HG02588 (cell line): Measurements from ENCODE around the gene WDR82.

Experiments used
- ATAC-seq: cut with Tn5 transposase; IDR thresholded peaks from one replicate; pipeline ENCODE4 v1.9.1; 2021; ENCODE audit warnings: mild to moderate bottlenecking, moderate library complexity; ENCODE audit not compliant: unreplicated experiment

The WDR82 gene, protein sequence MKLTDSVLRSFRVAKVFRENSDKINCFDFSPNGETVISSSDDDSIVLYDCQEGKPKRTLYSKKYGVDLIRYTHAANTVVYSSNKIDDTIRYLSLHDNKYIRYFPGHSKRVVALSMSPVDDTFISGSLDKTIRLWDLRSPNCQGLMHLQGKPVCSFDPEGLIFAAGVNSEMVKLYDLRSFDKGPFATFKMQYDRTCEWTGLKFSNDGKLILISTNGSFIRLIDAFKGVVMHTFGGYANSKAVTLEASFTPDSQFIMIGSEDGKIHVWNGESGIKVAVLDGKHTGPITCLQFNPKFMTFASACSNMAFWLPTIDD

DNA sequence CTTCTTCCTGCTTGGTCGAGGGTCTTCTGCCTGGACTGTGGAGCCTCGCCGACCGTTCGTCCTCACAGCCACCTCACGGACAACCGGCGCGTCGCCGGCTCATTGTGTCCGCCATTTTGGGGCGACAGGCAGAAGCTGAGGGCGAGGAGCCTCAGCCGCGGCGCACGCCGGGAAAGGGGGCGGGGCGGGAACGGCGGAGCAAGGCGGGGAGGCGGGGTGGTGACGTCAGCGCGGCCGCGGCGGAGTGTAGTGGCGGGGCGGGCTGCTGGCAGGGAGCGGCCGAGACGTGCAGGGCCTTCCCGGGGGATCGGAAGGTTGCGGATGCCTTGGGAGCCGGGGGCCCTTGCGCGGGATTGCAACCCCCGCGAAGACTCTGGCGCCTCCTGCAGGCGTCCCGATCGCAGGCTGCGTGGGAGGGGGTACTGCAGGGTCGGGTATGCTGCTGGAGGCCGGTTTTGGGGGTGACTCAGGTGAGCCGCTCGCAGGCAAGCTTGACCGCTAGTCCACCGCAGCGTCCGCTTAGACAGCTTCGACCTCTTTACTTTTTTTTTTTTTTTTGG is at the start of gene WDR82:
Gene WDR82 (minus strand): TSS at position 140 of the 560 bp plus-strand sequence. CDS start 288 bp downstream, outside the sequence.
- peak; percentile 79 for ATAC-seq

DNA sequence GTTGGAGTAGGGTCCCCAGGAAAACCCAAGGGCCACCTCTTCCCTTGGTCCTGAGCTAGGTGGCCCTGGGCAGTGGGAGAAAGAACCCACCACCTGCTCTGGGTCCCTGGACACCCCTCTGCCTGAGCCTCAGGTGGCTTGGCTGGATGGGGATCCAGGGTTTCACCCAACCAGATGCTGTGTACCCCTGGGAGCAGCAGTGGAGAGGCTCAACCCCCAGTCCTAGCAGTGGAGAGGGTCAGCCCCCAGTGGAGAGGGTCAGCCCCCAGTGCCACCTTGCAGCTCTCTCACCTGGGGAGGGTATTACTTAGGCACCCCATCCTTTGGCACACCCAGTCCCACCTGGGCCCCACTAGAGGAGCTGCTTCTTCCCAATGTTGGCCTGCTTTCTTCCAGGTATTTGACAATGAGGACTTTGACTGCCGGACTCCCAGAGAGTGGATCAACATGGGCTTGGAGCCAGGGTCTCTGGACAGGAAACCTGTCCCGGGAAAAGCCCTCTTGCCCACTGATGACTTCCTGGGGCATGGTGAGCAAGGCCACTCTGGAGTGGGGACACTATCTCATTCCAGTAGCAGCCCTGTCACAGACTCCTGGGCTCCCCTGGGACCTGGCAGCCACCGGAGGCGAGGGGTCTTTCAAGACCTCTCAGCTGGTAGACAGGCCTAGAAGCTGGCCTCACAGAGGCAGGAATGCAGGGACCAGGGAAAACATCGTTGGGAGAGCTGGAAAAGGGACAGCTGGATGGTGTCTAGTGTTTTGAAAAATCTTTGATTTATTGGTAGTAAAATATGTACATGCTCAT is 49.2 kb upstream of the WDR82 start:
- no peak for ATAC-seq

DNA sequence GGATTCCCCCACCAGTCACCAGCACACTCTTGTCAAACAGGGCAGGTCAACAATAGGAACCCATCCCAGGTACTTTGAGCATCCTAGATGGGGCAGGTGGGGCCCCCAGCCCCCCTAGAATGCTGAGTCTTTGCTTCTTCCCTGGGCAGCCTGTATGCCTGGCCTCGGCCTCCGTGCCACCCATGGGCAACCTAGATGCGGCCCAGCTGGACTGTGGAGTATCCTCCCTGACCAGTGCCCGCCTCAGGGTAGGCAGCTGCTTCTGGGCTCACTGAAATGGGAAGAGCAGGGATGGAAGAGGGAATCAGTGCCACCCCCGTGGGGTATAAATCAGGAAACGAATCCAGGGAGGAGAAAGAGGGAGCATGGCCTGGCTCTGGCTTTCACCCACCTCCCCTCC is 48.5 kb upstream of the WDR82 start:
- no peak for ATAC-seq

DNA sequence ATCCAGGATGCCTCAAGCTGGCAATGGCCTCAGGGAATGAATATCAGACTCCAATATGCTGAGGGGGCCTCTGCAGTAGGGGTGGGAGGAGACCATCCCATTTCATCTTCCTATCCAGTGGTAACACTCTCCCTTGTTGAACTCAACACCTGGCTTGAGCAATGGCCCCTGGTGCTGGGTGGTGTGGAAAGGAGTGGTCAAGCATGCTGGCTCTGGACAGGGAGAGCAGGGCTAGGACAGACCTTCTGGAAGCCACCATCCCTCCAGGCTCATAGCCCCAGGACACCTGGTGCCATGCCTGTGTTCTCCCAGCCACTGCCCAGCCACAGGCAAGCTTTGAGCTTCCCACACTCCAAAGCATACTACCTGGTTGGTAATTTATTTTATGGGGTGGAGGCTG is 47.2 kb upstream of the WDR82 start:
- no peak for ATAC-seq

DNA sequence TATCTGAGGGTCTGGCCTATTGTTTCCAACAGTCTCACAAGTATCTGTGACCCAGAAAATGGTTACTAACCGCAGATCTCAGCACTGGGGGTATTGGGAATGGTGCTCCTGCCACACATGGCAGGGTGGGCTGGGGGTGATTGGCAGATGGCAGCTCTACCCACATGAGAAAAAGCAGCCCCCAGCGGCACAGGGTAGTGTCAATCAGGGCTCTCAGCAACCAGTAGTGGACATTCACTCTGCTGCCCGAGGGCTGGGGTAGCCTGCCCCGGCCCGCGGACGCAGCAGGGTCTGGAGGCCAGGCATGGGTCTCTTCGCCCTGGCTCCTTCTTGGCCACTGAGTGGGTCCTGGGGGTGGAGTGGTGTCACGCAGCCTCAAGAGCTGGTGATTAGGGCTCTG is 46.2 kb upstream of the WDR82 start:
- no peak for ATAC-seq

DNA sequence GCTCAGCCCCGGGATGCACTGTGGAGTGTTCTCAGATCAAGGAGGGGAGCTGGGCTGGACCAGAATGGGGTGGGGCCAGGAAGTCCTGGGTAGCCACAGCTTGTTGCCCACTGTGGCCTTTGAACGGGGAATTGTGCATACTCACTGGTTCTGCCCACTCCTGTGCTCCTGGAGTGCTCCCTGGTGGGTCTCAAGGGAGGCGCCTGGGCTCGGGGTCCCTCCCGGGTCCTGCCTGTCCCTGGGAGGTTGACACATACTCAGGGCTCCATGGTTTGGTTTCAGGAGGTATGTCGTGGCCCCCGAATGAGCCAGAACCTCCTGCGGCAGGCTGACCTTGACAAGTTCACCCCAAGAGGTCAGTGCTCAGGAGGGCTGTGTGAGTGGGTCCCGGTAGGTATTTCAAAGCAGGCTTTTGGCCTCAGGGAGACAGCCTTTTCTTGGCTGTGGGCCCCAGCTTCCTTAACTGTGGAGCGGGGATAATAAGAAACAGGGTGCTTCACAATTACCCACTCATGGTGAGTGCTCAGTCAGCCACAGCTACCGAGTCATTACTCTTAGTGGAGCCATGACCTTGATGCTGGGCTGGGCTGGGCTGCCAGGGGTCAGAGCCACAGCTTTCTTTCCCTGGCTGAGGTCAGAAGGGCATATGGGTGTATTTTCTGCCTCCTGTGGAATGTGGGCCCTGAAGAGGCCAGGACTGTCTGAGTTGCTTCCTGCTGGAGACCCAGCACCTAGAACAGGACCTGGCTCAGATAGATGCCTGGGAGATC is 45.3 kb upstream of the WDR82 start:
- no peak for ATAC-seq

DNA sequence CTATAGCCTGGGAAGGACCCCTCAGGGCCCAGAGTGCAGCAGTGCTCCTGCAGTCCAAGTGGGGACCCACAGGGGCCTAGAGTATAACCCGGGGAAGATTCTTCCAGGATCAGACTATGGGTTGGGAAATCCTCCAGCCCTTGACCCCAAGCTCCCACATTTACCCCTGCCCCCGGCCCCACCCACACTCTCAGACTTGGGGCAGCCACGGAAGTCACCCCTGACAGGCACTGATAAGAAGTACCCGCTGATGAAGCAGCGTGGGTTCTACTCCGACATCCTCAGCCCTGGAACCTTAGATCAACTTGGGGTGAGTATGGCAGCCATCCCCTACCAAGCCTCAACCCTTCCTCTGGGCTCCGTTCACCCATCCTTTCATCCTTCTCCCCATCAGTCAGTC is 44.0 kb upstream of the WDR82 start:
- no peak for ATAC-seq

DNA sequence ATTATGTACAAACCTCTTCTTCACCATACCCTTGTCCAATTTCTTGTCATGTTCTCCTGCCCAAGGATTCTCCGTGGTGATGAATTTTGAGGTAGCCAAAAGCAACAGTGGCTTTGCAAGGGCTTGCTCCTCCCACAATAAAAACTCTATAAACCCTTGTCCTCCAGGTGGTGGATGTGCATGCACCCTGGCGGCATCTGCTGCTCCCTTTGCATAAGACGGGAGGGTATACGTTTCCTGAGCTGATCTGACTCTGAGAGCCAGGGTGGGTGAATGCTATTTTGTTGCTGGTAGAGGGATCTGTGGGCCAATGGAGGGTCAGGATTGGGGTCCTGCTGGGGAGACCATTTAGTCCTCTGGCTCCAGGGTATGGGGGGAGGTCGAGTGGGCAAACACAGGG is 43.0 kb upstream of the WDR82 start:
- ATAC-seq: no peak

DNA sequence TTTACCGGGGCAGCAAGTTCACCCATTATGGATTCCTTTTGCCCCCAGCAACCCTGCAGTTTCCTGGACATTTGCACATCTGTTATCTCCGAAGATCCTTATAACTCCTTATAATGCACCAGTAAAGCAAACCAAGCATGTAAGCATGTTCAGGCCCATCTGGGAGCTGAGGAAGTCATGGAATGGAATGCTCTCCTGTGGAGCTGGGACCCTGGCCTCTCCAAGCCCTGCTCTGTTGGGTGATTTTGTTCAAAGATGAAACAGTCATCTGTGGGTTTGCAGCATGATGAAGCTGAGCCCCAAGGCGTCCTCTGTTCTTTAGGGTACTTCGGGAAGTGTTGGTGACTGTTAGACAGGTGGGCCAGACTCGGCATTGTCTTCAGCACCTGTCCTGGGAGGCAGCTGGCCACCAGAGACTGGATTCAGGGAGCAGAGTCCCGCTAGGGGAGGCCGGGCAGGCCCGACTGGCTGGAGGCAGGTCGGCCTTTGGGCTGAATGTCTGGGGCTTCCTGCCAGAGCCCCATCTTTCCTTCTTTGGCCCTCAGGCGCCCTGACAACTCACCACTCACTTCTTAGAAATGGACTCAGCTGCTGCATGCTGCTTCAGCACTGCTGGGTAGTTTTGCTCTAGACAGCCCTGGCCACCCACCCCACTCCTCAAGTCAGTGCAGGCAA is 41.6 kb upstream of the WDR82 start:
- ATAC-seq: no peak

DNA sequence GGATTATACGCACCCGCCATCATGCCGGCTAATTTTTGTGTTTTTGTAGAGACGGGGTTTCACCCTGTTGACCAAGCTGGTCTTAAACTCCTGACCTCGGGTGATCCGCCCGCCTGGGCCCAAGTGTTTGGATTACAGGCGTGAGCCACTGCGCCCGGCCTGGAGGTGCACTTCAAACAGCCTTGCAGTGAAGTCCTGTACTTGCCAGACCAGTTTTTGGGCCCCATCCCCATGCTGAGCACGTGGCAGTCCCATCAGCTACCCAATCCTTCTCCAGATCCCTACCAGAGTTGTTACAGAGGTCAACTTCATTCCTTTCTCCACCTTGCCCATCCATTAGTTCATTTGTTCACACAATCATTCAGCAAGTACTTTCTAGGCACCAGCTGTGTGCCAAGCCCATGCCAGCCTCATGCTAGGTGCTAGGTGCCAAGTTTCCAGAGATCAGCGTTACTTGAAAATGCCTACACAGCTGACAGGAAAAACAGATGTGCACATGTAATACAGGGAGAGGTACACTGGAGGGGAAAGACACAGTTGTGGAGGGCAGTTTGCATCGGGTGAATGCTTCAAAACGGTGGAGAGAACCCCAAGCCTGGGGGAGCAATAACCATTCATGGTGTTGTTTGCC is 39.9 kb upstream of the WDR82 start:
- no peak for ATAC-seq

DNA sequence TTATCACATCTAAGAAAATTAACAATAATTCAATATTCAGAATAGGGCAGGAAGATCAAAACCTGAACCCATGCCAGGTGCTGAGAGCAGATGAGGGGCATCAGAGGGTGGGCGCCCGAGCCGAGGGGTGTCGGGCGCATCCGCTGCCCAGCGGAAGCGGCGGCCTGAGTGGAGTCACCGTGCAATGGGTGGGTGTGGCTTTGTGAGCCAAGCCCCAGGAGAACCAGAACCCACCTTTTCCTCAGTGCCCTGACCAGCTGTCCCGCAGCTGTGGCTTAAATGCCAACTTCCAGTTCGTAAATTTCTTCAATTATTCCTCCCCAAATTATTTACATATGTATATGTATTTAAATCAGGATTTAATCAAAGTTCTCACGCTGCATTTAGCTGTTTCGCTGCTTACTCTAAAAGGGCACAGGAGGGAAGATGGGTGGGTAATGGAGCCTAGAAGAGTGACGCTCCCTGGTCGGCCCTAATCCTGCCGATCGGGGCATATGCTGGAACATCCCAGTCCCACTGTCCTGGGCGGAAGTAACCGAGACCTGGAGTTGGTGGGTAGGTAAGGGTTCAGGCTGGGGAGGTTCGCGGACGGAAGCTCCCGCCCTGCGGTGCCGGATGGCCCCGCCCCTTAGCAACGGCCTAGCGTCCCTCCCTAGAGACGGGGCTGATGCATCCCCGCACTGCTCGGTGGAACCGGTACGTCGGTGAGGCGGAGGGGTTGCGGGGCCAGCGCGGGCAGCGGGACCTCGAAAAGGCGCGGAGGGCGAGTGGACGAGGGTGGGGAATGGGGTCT is 39.0 kb upstream of the WDR82 start:
- ATAC-seq: no peak

DNA sequence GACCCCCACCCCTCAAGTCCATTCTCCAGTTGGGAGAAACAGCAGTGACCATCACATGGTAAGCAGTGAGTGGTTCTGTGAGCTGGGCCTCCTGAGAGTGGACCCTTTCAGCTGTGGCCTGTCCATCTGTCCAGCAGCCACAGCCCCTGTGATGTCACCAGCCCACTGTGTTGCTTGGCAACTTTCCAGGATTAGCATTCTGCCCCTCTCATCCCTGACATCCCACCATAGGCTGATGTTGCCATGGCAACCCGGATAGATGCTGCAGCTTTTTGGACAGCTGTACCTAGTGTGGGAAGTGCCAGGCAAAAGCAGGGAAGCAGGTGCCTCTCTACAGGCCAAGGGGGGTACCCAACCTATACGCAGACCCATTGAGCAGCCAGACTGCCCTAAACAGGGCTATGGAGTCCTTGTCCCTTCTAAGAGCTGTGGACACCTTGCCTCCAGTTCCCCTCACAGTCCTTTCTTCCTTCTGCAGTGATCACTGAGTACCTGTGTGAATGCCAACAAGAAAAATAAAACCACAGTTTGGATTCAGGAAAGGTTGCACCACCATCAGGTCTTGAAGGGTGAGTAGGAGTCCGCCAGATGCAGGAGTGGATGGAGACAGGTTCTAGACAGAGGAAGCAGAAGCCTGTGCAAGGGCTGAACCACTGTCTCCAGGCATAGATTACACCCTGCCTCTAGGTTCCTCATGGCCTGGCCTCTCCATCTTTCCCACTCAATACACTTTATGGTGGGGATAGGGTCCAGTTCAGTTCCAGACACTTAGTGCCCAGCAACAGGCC is 37.7 kb upstream of the WDR82 start, which contains the start of gene DNAH1:
Gene DNAH1 (plus strand): TSS at position 343 of the 788 bp plus-strand sequence. CDS start 6,124 bp downstream, outside the sequence.
- no peak for ATAC-seq

DNA sequence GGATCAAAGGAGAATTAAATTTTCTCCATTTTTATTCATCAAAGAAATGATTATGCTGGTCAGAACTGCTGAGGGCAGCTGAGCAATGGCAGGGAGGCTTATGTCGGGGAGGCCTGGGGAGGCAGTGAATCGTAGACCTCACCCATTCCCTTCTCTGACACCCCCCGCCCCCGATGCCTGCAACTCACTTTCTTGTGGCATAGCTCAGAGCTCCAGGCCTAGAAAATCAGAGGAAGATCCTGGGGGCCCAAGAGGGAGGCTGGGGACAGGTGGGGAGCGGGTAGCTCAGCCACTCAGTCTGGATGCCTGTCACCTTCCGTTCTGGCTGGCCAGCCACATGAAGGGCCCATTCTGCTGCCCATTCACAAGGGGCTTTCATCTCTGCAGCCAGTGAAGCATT is 36.6 kb upstream of the WDR82 start:
- ATAC-seq: no peak

DNA sequence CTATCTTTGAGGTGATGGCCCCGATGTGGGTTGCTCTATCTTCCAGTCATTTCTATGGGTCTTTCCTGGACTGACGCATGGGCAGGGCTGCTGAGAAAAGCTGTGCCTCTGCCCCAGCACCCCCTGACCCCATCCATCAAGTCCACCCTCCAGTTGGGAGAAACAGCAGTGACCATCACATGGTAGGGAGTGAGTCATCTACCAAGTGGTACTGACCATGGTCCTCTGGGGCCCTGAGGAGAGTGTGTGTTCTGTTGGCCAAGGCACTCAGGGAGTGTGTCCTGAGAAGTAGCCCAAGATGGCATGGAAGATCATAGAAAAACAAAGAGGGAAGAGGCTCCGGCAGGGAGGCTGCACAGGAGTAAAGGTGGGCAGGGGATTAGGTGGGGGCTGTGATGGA is 36.0 kb upstream of the WDR82 start:
- no peak for ATAC-seq

DNA sequence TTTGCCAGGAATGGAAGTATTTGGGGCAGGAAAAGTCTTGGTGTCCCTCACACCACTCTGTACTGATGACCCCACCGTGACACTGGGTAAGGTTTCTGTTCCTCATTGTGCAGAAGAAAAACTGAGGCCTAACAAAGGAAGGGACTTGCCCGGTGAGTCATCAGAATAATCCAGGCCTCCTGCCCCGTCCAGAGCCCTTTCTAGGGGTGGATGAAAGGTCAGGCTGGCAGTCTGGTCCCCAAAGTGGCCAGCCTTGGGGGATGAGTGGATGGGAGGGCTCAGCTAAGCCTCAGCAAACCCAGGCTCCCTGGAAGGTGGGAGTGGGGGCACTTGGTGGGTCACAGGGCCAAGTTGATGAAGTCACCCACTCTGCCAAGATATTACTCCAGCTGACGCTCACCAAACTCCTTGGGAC is 35.3 kb upstream of the WDR82 start:
- ATAC-seq: peak; percentile 86

DNA sequence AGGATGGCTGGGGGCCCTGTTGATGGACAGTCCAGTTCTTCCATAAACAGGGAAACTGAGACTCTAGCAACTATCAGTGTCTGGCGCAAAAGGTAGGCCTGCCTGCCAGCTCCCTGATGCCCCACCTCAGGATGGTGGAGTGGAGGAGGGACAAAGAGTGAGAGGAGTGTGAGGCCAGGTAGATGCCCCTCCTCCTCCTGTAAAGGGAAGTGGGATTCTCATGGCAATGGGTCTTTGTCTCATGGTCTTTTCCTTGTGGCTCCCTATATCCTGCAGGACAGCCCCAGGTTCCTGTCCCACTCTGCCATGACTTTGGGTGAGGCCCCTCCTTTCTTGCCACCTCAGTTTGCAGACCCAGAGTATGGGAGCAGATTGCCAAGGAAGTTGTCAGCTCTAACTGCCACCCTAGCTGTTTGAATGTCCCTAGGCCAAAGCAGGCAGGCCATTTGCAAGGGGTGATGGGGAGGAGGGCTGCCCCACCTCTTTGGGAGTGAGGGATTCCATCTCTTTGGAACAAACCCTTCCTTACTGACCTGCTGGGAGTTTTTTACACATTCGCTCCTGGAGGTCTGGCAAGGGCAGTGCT is 34.8 kb upstream of the WDR82 start:
- no peak for ATAC-seq

DNA sequence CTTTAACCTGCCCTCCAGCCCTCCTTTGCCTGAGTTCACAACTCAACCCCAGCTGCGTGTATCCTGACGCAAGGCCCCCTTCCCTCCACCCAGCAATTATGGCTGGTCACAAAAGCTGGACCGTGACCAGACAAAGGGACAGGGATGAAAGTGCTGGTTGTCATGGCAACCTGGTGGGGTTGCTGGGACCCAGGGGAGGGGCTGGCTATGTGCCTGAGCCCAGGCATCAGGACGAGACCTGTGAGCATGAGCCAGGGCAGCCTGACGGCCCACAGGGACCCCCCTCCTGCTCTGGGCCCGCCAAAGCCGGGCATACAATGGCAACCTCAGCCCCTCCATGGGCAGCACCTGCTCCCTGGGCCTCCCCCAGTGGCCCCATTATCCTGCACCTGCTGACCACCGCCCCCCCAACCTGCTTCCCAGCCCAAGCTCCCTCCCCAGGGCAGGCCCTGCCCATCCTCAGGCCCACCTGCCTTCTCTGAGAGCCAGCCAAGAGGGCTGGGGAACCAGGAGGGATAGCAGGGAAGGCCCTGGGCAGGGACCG is 33.2 kb upstream of the WDR82 start:
- ATAC-seq: no peak
